HepG2 (cell line): Measurements from ENCODE around the gene SLC26A5. TPM values are rescaled to one million over a fixed set of nuclear protein-coding genes. Genes with fewer than 3 reads are reported as not detected.

Source experiments
- CC2D1A ChIP-seq: sonication (generic); formaldehyde crosslinking; IDR thresholded peaks from 2 replicates; pipeline ENCODE4 v1.8.1; 2023; ENCODE audit warnings: mild to moderate bottlenecking, missing genetic modification reagents
- EEA1 ChIP-seq: sonication (generic); formaldehyde crosslinking; IDR thresholded peaks from 2 replicates; pipeline ENCODE4 v1.5.1; 2020; ENCODE audit warnings: mild to moderate bottlenecking, missing genetic modification reagents, borderline replicate concordance
- MAFG ChIP-seq: sonication (generic); formaldehyde crosslinking; IDR thresholded peaks from 2 replicates; pipeline ENCODE4 v1.5.1; 2020; ENCODE audit warnings: mild to moderate bottlenecking, missing genetic modification reagents
- NR1H2 ChIP-seq: sonication (generic); formaldehyde crosslinking; IDR thresholded peaks from 2 replicates; pipeline ENCODE4 v1.8.1; 2022; ENCODE audit warnings: low read depth, missing genetic modification reagents, borderline replicate concordance
- NR2F6 ChIP-seq, 2 experiments: IDR thresholded peaks; 2 replicates each; pipeline ENCODE4 v1.6.1; 2016; ENCODE audit warnings: antibody characterized with exemption in 1 of 2, mild to moderate bottlenecking in 1 of 2
- RARG ChIP-seq: sonication (generic); formaldehyde crosslinking; IDR thresholded peaks from 2 replicates; pipeline ENCODE4 v1.4.0; 2020; ENCODE audit warnings: low read depth, mild to moderate bottlenecking, missing genetic modification reagents
- SALL1 ChIP-seq: sonication (generic); formaldehyde crosslinking; IDR thresholded peaks from 2 replicates; pipeline ENCODE4 v1.8.0; 2022; ENCODE audit warnings: mild to moderate bottlenecking, missing genetic modification reagents
- SMAD9 ChIP-seq: sonication (generic); formaldehyde crosslinking; IDR thresholded peaks from 2 replicates; pipeline ENCODE4 v1.5.1; 2020; ENCODE audit warnings: mild to moderate bottlenecking, missing genetic modification reagents
- TARDBP ChIP-seq: sonication (generic); formaldehyde crosslinking; IDR thresholded peaks from 2 replicates; pipeline ENCODE4 v1.8.0; 2022; ENCODE audit warnings: mild to moderate bottlenecking, missing genetic modification reagents
- TSC22D2 ChIP-seq: sonication (generic); formaldehyde crosslinking; IDR thresholded peaks from 2 replicates; pipeline ENCODE4 v1.5.1; 2020; ENCODE audit warnings: missing genetic modification reagents, mild to moderate bottlenecking, borderline replicate concordance
- ZNF30 ChIP-seq: sonication (generic); formaldehyde crosslinking; IDR thresholded peaks from 2 replicates; pipeline ENCODE4 v1.5.0; 2020; ENCODE audit warnings: mild to moderate bottlenecking, missing genetic modification reagents
- ZNF326 ChIP-seq: sonication (generic); formaldehyde crosslinking; IDR thresholded peaks from 2 replicates; pipeline ENCODE4 v1.4.0; 2020; ENCODE audit warnings: missing genetic modification reagents, borderline replicate concordance
- ZNF441 ChIP-seq: sonication (generic); formaldehyde crosslinking; IDR thresholded peaks from 2 replicates; pipeline ENCODE4 v1.7.0; 2021; ENCODE audit warnings: missing genetic modification reagents, borderline replicate concordance
- ZNF468 ChIP-seq: sonication (generic); formaldehyde crosslinking; IDR thresholded peaks from 2 replicates; pipeline ENCODE4 v1.8.0; 2022; ENCODE audit warnings: mild to moderate bottlenecking, moderate library complexity, missing genetic modification reagents
- ZNF564 ChIP-seq: sonication (generic); formaldehyde crosslinking; IDR thresholded peaks from 2 replicates; pipeline ENCODE4 v1.8.1; 2023; ENCODE audit warnings: mild to moderate bottlenecking, missing genetic modification reagents
- ZNF780A ChIP-seq: sonication (generic); formaldehyde crosslinking; IDR thresholded peaks from 2 replicates; pipeline ENCODE4 v1.8.0; 2022; ENCODE audit warnings: mild to moderate bottlenecking, missing genetic modification reagents, moderate library complexity
- ZNF790 ChIP-seq: sonication (generic); formaldehyde crosslinking; IDR thresholded peaks from 2 replicates; pipeline ENCODE4 v1.8.0; 2022; ENCODE audit warnings: missing genetic modification reagents, mild to moderate bottlenecking, borderline replicate concordance
- ZNF841 ChIP-seq: sonication (generic); formaldehyde crosslinking; IDR thresholded peaks from 2 replicates; pipeline ENCODE4 v1.8.1; 2023; ENCODE audit warnings: missing genetic modification reagents, borderline replicate concordance
- polyA plus RNA-seq, 8 experiments: library from polyadenylated mRNA; depleted of rRNA in 3 of 8; stranded (reverse) in 7 of 8; unstranded in 1 of 8; fragments of >200 nt; fragmentation: Illumina TruSeq in 4 of 8; extraction: Trizol in 4 of 8; gene quantifications; 2 replicates each; pipeline versions ENCODE4 v1.2.1 to v1.2.3, GENCODE V29; 2011 to 2016; ENCODE audit warnings: low read depth in 4 of 8, missing spikeins in 1 of 8, mixed read lengths in 1 of 8; ENCODE audit not compliant: insufficient read depth in 1 of 8
- total RNA-seq, 5 experiments: library from RNA; depleted of rRNA; stranded (reverse); fragments of >200 nt; fragmentation: Illumina TruSeq; extraction: Trizol; gene quantifications; 2 replicates each; pipeline ENCODE4 v1.2.3, GENCODE V29; 2016; ENCODE audit warnings: low read depth in 1 of 5
- TF ChIP-seq, protein P1 (sequence below): sonication (generic); formaldehyde crosslinking; IDR thresholded peaks from 2 replicates; pipeline ENCODE4 v1.4.0; 2020; ENCODE audit warnings: low read depth, mild to moderate bottlenecking, missing genetic modification reagents
- TF ChIP-seq, protein P2 (sequence below): IDR thresholded peaks from 2 replicates; pipeline ENCODE4 v1.6.1; 2016; ENCODE audit warnings: low read depth
- TF ChIP-seq, protein P3 (sequence below): sonication (generic); formaldehyde crosslinking; IDR thresholded peaks from 2 replicates; pipeline ENCODE4 v1.5.0; 2020; ENCODE audit warnings: missing genetic modification reagents, mild to moderate bottlenecking, borderline replicate concordance
- TF ChIP-seq, protein P4 (sequence below): IDR thresholded peaks from 2 replicates; pipeline ENCODE4 v1.6.1; 2016; ENCODE audit warnings: low read depth, control low read depth

Gene SLC26A5
- total and polyA plus RNA-seq, 2 of the 13 experiments (the other 11 are each of a cell fraction or from before 2014, with no cell fraction given): 0.08 to 0.11 TPM

DNA sequence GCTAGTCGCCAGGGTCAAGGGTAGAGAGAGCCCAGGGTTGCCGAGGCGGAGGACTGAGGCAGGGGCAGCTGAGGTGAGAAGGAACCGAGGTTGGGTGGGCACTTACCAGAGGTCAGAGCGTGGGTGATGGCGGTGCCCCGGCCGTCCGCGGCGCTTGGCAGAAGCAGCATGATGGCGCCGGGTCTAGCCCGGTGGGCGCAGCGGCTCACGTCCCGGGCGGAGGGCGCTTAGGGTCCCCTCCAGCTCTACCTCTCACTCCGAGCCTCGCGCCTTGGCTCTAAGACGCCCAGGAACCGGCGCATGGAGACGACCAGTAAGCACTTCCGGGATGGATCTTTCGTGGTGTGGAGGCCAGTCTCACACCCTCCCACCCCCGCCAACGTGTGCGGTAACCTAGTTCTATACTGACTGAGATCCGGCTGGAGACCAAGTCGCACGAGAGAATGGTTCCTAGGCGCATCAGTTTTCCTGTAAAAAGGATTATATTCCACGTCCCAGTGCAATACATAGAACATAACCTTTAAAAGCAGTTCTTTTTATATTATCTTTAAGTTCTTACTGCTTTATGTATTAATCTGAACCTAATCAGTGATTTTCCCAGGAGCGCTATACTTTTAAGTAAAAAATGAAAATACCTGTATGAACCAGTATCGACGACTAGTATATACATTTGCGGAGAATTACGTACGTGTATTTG, 101.4 kb downstream of the SLC26A5 start, which contains the start of gene DNAJC2 (continued):
- TF ChIP-seq, protein P1, sequence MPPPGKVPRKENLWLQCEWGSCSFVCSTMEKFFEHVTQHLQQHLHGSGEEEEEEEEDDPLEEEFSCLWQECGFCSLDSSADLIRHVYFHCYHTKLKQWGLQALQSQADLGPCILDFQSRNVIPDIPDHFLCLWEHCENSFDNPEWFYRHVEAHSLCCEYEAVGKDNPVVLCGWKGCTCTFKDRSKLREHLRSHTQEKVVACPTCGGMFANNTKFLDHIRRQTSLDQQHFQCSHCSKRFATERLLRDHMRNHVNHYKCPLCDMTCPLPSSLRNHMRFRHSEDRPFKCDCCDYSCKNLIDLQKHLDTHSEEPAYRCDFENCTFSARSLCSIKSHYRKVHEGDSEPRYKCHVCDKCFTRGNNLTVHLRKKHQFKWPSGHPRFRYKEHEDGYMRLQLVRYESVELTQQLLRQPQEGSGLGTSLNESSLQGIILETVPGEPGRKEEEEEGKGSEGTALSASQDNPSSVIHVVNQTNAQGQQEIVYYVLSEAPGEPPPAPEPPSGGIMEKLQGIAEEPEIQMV (CRISPR knock-in tag): peak; percentile 61
- TF ChIP-seq TARDBP (CRISPR knock-in tag): peak; percentile 90
- TF ChIP-seq, protein P2, sequence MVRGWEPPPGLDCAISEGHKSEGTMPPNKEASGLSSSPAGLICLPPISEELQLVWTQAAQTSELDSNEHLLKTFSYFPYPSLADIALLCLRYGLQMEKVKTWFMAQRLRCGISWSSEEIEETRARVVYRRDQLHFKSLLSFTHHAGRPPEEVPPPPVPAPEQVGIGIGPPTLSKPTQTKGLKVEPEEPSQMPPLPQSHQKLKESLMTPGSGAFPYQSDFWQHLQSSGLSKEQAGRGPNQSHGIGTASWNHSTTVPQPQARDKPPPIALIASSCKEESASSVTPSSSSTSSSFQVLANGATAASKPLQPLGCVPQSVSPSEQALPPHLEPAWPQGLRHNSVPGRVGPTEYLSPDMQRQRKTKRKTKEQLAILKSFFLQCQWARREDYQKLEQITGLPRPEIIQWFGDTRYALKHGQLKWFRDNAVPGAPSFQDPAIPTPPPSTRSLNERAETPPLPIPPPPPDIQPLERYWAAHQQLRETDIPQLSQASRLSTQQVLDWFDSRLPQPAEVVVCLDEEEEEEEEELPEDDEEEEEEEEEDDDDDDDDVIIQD (CRISPR knock-in tag): peak; percentile 57; the same call in 1 of the 2 replicates
- TF ChIP-seq MAFG (CRISPR knock-in tag): no peak
- TF ChIP-seq ZNF468 (CRISPR knock-in tag): no peak
- no peak for TF ChIP-seq CC2D1A (CRISPR knock-in tag)
- TF ChIP-seq ZNF30 (CRISPR knock-in tag): no peak; the same call in 1 of the 2 replicates
- TF ChIP-seq SMAD9: 0 out of 2 replicates have a peak, but pooled peaks have one; percentile 53
- TF ChIP-seq, protein P3, sequence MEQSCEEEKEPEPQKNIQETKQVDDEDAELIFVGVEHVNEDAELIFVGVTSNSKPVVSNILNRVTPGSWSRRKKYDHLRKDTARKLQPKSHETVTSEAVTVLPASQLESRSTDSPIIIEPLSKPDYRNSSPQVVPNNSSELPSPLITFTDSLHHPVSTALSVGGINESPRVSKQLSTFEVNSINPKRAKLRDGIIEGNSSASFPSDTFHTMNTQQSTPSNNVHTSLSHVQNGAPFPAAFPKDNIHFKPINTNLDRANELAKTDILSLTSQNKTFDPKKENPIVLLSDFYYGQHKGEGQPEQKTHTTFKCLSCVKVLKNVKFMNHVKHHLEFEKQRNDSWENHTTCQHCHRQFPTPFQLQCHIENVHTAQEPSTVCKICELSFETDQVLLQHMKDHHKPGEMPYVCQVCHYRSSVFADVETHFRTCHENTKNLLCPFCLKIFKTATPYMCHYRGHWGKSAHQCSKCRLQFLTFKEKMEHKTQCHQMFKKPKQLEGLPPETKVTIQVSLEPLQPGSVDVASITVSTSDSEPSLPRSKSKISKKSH (CRISPR knock-in tag): peak; percentile 79; the same call in 1 of the 2 replicates
- no peak for TF ChIP-seq RARG (CRISPR knock-in tag)
- TF ChIP-seq ZNF790 (CRISPR knock-in tag): peak; percentile 94; the same call in 1 of the 2 replicates
- peak; percentile 70 for TF ChIP-seq ZNF564 (CRISPR knock-in tag)
- TF ChIP-seq EEA1 (CRISPR knock-in tag): peak; percentile 90; the same call in 1 of the 2 replicates
- TF ChIP-seq, protein P4, sequence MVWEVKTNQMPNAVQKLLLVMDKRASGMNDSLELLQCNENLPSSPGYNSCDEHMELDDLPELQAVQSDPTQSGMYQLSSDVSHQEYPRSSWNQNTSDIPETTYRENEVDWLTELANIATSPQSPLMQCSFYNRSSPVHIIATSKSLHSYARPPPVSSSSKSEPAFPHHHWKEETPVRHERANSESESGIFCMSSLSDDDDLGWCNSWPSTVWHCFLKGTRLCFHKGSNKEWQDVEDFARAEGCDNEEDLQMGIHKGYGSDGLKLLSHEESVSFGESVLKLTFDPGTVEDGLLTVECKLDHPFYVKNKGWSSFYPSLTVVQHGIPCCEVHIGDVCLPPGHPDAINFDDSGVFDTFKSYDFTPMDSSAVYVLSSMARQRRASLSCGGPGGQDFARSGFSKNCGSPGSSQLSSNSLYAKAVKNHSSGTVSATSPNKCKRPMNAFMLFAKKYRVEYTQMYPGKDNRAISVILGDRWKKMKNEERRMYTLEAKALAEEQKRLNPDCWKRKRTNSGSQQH (CRISPR knock-in tag): peak; percentile 93
- TF ChIP-seq TSC22D2: no peak; the same call in 1 of the 2 replicates
- TF ChIP-seq NR1H2 (CRISPR knock-in tag): no peak
- TF ChIP-seq ZNF780A (CRISPR knock-in tag): no peak
- no peak for TF ChIP-seq ZNF326 (CRISPR knock-in tag)
- TF ChIP-seq SALL1 (CRISPR knock-in tag): peak; percentile 89
- no peak for TF ChIP-seq ZNF841
- TF ChIP-seq NR2F6 (IDR thresholded peaks at IDR 0.05): no peak
- peak; percentile 62; the same call in 1 of the 2 replicates for TF ChIP-seq NR2F6 (CRISPR knock-in tag; IDR thresholded peaks at IDR 0.05)
- peak; percentile 43; the same call in 1 of the 2 replicates for TF ChIP-seq ZNF441 (CRISPR knock-in tag)
